RWPE1 (cell line): ENCODE results near the gene CHL1.

Source experiments
- CTCF ChIA-PET: fragments of 350-600 bp; sonication (Branson Sonifier 250); formaldehyde crosslinking; extraction: SDS; loops from one replicate; lab custom pipeline; 2021; lab: Yijun Ruan, JAX
- POLR2A ChIA-PET: fragments of 400-600 bp; formaldehyde crosslinking; extraction: SDS; loops from one replicate; lab custom pipeline; 2020; ENCODE audit warnings: antibody characterized with exemption; ENCODE audit not compliant: low non-redundant PET; lab: Yijun Ruan, JAX
- DNase-seq: peaks from one replicate; pipeline ENCODE4 v3.0.0; 2012; ENCODE audit warnings: low spot score
- H3K27ac ChIP-seq: fragments of 450-650 bp; 2 replicates; pipeline ENCODE4 v1.5.1; 2017
- CTCF ChIP-seq: fragments of 450-650 bp; conservative IDR thresholded peaks from 2 replicates; pipeline ENCODE4 v1.5.1; 2017; ENCODE audit warnings: low read depth, mild to moderate bottlenecking

Gene CHL1

GRCh38 chr3:294581-294980, 98.0 kb downstream of the CHL1 start:
- POLR2A ChIA-PET = no interaction called here
- no peak for TF ChIP-seq CTCF
- DNase-seq = no peak
- CTCF ChIA-PET = no interaction called here
- no peak overlapping the region for H3K27ac ChIP-seq

DNA sequence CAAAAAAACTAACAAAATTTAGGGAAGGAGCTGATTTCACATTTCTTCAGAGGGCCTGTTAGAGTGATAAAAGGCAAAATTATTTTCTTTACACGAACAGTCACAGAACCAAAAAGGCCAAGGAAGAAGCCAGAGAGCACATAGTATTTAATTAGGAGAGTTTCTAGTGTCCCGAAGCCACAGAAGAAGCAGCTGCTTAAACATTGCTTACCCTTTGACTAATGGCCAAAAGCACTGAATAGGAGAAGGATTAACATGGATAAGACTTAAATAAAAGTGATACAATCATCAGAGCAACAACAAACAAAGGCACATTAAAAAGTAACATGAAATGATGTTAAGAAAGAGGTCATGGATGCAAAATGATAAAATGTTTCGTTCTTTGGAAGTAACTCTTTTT, 98.6 kb downstream of the CHL1 start:
- POLR2A ChIA-PET = no interaction called here
- no peak for TF ChIP-seq CTCF
- CTCF ChIA-PET = no interaction called here
- no peak overlapping the region for H3K27ac ChIP-seq
- DNase-seq = no peak

- no peak for TF ChIP-seq CTCF
- POLR2A ChIA-PET = no interaction called here
- no peak overlapping the region for H3K27ac ChIP-seq
- no peak for DNase-seq
- CTCF ChIA-PET = no interaction called here
Measured at GRCh38 chr3:297585-297984, 101.0 kb downstream of the CHL1 start.

DNA sequence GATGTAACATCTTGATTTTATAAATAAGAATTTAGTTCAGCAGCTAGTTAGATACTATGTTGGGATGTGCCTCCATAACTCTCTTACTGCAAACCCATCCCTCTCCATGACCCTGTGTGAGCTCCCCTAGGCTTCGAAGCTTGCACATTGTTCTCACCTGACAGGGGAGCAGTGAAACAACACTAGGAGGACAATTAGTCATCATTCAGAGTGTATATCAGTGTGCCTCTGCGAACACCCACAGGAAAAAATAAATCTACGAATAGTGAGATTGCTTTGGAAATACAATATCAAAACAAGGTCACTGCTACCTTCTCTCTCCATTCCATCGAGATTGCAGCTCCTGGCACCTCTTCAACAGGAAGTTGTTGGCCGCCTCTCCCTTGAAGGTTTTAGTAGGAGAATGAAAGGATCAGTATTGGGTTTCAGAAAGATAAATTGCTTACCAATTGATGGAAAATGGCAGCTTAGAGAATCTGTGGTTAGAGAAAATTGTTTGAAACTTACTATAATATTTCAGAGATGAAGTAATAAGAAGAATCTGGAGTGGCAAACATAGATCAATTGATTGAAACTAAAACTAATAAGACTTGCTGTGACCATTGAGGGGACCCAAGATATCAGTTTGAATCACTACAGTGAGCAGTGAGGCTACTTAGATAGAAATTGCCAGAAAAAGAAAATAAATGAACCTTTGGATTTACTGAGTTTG, 103.2 kb downstream of the CHL1 start:
- CTCF ChIA-PET = no interaction called here
- DNase-seq = no peak
- no peak overlapping the region for H3K27ac ChIP-seq
- POLR2A ChIA-PET = no interaction called here
- TF ChIP-seq CTCF = no peak

DNA sequence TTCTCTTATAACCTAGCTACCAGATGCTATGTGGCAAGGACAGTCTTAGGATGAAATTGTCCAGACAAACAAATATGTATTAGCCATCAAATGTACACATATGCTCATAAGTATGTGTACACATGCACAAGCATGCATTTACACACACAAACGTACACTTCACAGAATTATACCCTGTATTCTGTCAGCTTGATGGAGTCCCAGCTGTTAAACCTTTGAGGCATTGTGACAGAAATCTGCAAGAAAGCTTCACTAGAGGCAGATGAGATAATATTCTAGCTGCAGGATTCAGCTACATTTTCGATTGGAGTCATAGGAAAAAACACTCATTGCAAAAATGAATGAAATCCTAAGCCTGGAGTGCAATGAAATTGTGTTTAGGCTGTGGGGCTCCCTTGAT, 110.6 kb downstream of the CHL1 start:
- no peak overlapping the region for H3K27ac ChIP-seq
- no peak for TF ChIP-seq CTCF
- POLR2A ChIA-PET = no interaction called here
- CTCF ChIA-PET = no interaction called here
- no peak for DNase-seq

GRCh38 chr3:308597-309321, 112.2 kb downstream of the CHL1 start:
- no peak overlapping the region for H3K27ac ChIP-seq
- TF ChIP-seq CTCF = no peak
- POLR2A ChIA-PET = no interaction called here
- no peak for DNase-seq
- CTCF ChIA-PET = interaction anchor here (0.5 kb wide), 1 partner anchor 23 kb away, joined by 3 read pairs; no protein-coding TSS in a partner anchor
